ENCODE measurements around the gene BCLAF3.

DNA sequence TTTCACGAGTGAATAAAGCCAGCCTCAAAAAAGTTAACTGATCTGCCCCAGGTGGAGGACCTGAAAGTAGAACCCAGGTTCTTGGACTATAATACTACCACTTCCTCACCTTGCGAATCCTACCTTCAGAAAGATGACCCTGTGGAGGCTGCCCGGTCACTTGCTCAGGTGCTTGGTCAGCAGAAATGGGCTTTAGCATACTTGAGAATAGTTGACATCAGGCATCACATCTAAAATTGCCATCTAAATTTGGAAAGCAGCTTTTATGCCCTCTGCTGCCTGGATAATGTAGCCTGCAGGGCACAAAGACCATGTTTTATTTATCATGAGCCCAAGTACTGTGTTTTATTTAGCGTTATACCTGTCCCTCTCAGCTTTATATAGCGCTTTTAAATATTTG is 3.0 kb downstream of the BCLAF3 start:
- TF ChIP-seq, protein P1, sequence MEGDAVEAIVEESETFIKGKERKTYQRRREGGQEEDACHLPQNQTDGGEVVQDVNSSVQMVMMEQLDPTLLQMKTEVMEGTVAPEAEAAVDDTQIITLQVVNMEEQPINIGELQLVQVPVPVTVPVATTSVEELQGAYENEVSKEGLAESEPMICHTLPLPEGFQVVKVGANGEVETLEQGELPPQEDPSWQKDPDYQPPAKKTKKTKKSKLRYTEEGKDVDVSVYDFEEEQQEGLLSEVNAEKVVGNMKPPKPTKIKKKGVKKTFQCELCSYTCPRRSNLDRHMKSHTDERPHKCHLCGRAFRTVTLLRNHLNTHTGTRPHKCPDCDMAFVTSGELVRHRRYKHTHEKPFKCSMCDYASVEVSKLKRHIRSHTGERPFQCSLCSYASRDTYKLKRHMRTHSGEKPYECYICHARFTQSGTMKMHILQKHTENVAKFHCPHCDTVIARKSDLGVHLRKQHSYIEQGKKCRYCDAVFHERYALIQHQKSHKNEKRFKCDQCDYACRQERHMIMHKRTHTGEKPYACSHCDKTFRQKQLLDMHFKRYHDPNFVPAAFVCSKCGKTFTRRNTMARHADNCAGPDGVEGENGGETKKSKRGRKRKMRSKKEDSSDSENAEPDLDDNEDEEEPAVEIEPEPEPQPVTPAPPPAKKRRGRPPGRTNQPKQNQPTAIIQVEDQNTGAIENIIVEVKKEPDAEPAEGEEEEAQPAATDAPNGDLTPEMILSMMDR (optimal IDR thresholded peaks at IDR 0.05 in 1 of 3, IDR thresholded peaks at IDR 0.05 in 1 of 3, conservative IDR thresholded peaks at IDR 0.05 in 1 of 3; ENCODE audit: extremely low read depth in 1 of 3, insufficient read depth in 2 of 3, low read length in 3 of 3): no peak
- TF ChIP-seq EZH2 (IDR thresholded peaks at IDR 0.05; ENCODE audit: low read length): no peak

All from keratinocyte (primary cell).